ENCODE data around the gene AGTRAP.

GRCh38 chr1:11787804-11788436 lies 52.0 kb downstream of the AGTRAP start:
- TF ChIP-seq CTCF (IDR thresholded peaks at IDR 0.05) (no peak), POLR2A (IDR thresholded peaks at IDR 0.05) (no peak)
